HG03439 (cell line): Measurements from ENCODE around the gene NAIF1.
"Not testable (repeated sequence)": the region's sequence is repeated elsewhere in the genome, so short reads cannot be mapped to it uniquely, and the experiment has no call there.

Experiments
- ATAC-seq: cut with Tn5 transposase; IDR thresholded peaks from one replicate; pipeline ENCODE4 v1.9.1; 2021; ENCODE audit warnings: mild to moderate bottlenecking, moderate library complexity; ENCODE audit not compliant: unreplicated experiment

The NAIF1 gene

GRCh38 chr9:128066713-128067644, at the start of gene NAIF1:
TSS of gene NAIF1 (minus strand) at chr9:128067320. CDS start at chr9:128067101, 219 bp downstream.
- ATAC-seq: peak; percentile 60

- ATAC-seq: no peak
Observed at GRCh38 chr9:128116104-128117083, 49.3 kb upstream of the NAIF1 start.

- no peak for ATAC-seq
Observed at GRCh38 chr9:128115187-128116103, 48.3 kb upstream of the NAIF1 start.

GRCh38 chr9:128114326-128115186, 47.4 kb upstream of the NAIF1 start:
- ATAC-seq: no peak

GRCh38 chr9:128113526-128114325, 46.6 kb upstream of the NAIF1 start:
- no peak for ATAC-seq

- not testable (repeated sequence) for ATAC-seq
Observed at GRCh38 chr9:128111726-128112125, 44.6 kb upstream of the NAIF1 start.

GRCh38 chr9:128109050-128109709, 42.1 kb upstream of the NAIF1 start:
- no peak for ATAC-seq

- no peak for ATAC-seq
Observed at GRCh38 chr9:128108269-128109049, 41.3 kb upstream of the NAIF1 start.

- ATAC-seq: no peak
Observed at GRCh38 chr9:128107468-128108268, 40.5 kb upstream of the NAIF1 start.

GRCh38 chr9:128106940-128107467, 39.9 kb upstream of the NAIF1 start:
- no peak for ATAC-seq

- ATAC-seq: no peak
Observed at GRCh38 chr9:128106181-128106939, 39.2 kb upstream of the NAIF1 start.

- no peak for ATAC-seq
Observed at GRCh38 chr9:128105538-128106175, 38.5 kb upstream of the NAIF1 start.

- ATAC-seq: no peak
Observed at GRCh38 chr9:128104171-128104618, 37.1 kb upstream of the NAIF1 start.

GRCh38 chr9:128103589-128103962, 36.5 kb upstream of the NAIF1 start:
- ATAC-seq: no peak
